ENCODE data around the gene RASSF1.

The RASSF1 gene

DNA sequence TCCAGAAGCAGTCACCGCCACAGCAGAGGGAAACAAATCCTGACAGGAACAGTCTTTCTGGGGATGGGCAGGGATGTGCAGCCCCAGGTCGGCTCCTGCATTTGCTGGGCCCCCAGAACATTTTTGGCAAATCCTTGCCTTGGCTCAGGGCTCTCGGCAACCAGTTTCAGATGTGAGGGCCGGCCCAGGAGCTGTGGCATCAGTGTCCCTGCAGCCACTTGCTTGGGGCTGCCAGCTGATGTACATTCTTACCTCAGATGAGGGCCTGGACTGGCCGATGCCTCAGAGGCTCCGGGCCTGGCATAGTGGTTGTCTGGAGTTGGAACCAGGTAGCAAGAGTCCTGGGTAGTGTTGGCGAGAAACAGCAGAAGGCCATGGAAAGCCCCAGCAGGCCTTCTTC is 14.2 kb upstream of the RASSF1 start:
- TF ChIP-seq, protein P1, sequence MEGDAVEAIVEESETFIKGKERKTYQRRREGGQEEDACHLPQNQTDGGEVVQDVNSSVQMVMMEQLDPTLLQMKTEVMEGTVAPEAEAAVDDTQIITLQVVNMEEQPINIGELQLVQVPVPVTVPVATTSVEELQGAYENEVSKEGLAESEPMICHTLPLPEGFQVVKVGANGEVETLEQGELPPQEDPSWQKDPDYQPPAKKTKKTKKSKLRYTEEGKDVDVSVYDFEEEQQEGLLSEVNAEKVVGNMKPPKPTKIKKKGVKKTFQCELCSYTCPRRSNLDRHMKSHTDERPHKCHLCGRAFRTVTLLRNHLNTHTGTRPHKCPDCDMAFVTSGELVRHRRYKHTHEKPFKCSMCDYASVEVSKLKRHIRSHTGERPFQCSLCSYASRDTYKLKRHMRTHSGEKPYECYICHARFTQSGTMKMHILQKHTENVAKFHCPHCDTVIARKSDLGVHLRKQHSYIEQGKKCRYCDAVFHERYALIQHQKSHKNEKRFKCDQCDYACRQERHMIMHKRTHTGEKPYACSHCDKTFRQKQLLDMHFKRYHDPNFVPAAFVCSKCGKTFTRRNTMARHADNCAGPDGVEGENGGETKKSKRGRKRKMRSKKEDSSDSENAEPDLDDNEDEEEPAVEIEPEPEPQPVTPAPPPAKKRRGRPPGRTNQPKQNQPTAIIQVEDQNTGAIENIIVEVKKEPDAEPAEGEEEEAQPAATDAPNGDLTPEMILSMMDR (conservative IDR thresholded peaks at IDR 0.05; ENCODE audit: low read length) = no peak
- TF ChIP-seq EZH2phosphoT487 (IDR thresholded peaks at IDR 0.05; ENCODE audit: borderline replicate concordance) = no peak
- H3K36me3 ChIP-seq (ENCODE audit: insufficient read depth, low read length) = peaks cover 9% of the 10 kb centered on the region; the same call in 1 of the 2 replicates
- no peaks in the 10 kb centered on the region for H3F3A ChIP-seq (ENCODE audit: low read depth)
- H2AFZ ChIP-seq (ENCODE audit: low read length) = no peak overlapping the region
- no peak overlapping the region for H3K4me3 ChIP-seq (ENCODE audit: low read length, poor library complexity, severe bottlenecking)
- H4K20me1 ChIP-seq (ENCODE audit: insufficient read depth, low read length, poor library complexity, severe bottlenecking) = peaks cover 47% of the 10 kb centered on the region
- no peaks in the 10 kb centered on the region for H3K9me3 ChIP-seq (ENCODE audit: insufficient read depth, low read depth, low read length)
- H3K4me1 ChIP-seq (ENCODE audit: insufficient read depth, low read length, poor library complexity, severe bottlenecking) = peaks cover 46% of the 10 kb centered on the region
- no peaks in the 10 kb centered on the region for H3K9me2 ChIP-seq (replicated peaks; ENCODE audit: low read depth, low read length)
- no peak overlapping the region for H3K9ac ChIP-seq (ENCODE audit: low read depth, low read length, poor library complexity, severe bottlenecking)
- H3K79me2 ChIP-seq (ENCODE audit: insufficient read depth, low read length) = peaks cover 61% of the 10 kb centered on the region
- no peaks in the 10 kb centered on the region for H3K27me3 ChIP-seq (ENCODE audit: insufficient read depth, low read length, poor library complexity, severe bottlenecking)
- no peak overlapping the region for H3K4me2 ChIP-seq (ENCODE audit: low read depth, low read length, poor library complexity, severe bottlenecking)

DNA sequence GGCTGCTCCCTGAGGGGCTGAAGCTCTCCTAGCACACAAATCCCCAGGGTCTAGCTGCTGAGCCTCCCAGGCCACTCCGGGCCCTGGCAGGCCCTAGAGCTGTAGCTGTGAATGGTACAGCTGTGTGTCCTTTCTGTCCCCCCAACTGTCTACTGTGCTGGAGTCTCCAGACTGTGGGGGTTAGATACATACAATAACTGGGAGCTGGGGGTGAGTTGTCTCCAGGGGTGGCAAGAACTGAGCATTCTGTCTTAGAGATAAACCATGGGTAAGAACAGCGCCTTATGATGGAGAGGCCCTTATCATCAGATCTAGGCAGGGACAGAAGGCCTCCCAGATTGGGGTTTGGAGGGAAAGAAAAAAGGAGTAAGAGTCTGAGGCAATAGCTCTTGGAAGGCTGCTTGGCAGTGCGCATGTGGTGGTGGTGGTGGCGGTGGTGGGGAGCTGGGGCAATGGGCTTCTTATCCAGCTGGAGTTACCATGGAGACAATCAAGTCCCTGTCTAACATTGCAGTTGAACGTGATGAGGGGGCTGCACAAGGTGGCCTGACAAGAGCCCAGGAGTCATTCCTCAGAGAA is 13.6 kb upstream of the RASSF1 start:
- H3K79me2 ChIP-seq (ENCODE audit: insufficient read depth, low read length) = peaks cover 66% of the 10 kb centered on the region
- H3K36me3 ChIP-seq (ENCODE audit: insufficient read depth, low read length) = peaks cover 9% of the 10 kb centered on the region; the same call in 1 of the 2 replicates
- no peak overlapping the region for H3K4me2 ChIP-seq (ENCODE audit: low read depth, low read length, poor library complexity, severe bottlenecking)
- no peak overlapping the region for H3K4me3 ChIP-seq (ENCODE audit: low read length, poor library complexity, severe bottlenecking)
- no peak overlapping the region for H2AFZ ChIP-seq (ENCODE audit: low read length)
- H3K4me1 ChIP-seq (ENCODE audit: insufficient read depth, low read length, poor library complexity, severe bottlenecking) = peaks cover 49% of the 10 kb centered on the region
- no peaks in the 10 kb centered on the region for H3K9me3 ChIP-seq (ENCODE audit: insufficient read depth, low read depth, low read length)
- peaks cover 47% of the 10 kb centered on the region for H4K20me1 ChIP-seq (ENCODE audit: insufficient read depth, low read length, poor library complexity, severe bottlenecking)
- H3K9me2 ChIP-seq (replicated peaks; ENCODE audit: low read depth, low read length) = no peaks in the 10 kb centered on the region
- H3K27me3 ChIP-seq (ENCODE audit: insufficient read depth, low read length, poor library complexity, severe bottlenecking) = no peaks in the 10 kb centered on the region
- TF ChIP-seq, protein P1 (conservative IDR thresholded peaks at IDR 0.05; ENCODE audit: low read length) = no peak
- TF ChIP-seq EZH2phosphoT487 (IDR thresholded peaks at IDR 0.05; ENCODE audit: borderline replicate concordance) = no peak
- no peak overlapping the region for H3K9ac ChIP-seq (ENCODE audit: low read depth, low read length, poor library complexity, severe bottlenecking)
- H3F3A ChIP-seq (ENCODE audit: low read depth) = no peaks in the 10 kb centered on the region

DNA sequence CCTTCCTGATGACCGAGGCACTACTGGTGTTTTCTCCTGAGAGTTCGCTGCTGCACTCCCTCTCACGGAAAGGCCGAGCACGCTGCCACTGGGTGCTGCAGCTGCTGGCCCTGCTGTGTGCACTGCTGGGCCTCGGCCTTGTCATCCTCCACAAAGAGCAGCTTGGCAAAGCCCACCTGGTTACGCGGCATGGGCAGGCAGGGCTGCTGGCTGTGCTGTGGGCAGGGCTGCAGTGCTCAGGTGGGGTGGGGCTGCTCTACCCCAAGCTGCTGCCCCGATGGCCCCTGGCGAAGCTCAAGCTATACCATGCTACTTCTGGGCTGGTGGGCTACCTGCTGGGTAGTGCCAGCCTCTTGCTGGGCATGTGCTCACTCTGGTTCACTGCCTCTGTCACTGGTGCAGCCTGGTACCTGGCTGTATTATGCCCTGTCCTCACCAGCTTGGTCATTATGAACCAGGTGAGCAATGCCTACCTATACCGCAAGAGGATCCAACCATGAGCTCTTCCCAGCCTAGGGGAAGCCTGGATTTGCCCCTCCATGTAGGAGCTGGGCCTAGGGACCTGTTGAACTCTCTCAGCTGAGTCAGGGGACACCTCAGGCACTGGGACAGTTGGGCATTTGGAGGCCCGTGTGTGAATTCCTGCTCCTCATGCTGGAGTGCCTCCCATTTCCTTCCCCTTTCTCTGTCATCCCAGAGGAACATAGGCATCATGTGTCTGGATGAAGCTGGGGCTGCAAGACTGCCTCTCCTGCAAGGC is 12.8 kb upstream of the RASSF1 start:
- Histone ChIP-seq H3K4me2 (ENCODE audit: low read depth, low read length, poor library complexity, severe bottlenecking) (no peak overlapping the region), H4K20me1 (ENCODE audit: insufficient read depth, low read length, poor library complexity, severe bottlenecking) (peaks cover 40% of the 10 kb centered on the region), H3K9me3 (ENCODE audit: insufficient read depth, low read depth, low read length) (no peaks in the 10 kb centered on the region), H3K79me2 (ENCODE audit: insufficient read depth, low read length) (peaks cover 66% of the 10 kb centered on the region), H3K27me3 (ENCODE audit: insufficient read depth, low read length, poor library complexity, severe bottlenecking) (no peaks in the 10 kb centered on the region), H3K9ac (ENCODE audit: low read depth, low read length, poor library complexity, severe bottlenecking) (no peak overlapping the region), H3K4me1 (ENCODE audit: insufficient read depth, low read length, poor library complexity, severe bottlenecking) (peaks cover 56% of the 10 kb centered on the region), H3K36me3 (ENCODE audit: insufficient read depth, low read length) (peaks cover 9% of the 10 kb centered on the region; the same call in 1 of the 2 replicates), H3K9me2 (replicated peaks; ENCODE audit: low read depth, low read length) (no peaks in the 10 kb centered on the region), H3K4me3 (ENCODE audit: low read length, poor library complexity, severe bottlenecking) (no peak overlapping the region), H3F3A (ENCODE audit: low read depth) (no peaks in the 10 kb centered on the region), H2AFZ (ENCODE audit: low read length) (no peak overlapping the region)
- TF ChIP-seq EZH2phosphoT487 (IDR thresholded peaks at IDR 0.05; ENCODE audit: borderline replicate concordance) = no peak
- TF ChIP-seq, protein P1 (conservative IDR thresholded peaks at IDR 0.05; ENCODE audit: low read length) = no peak

Data from Loucy (cell line).